ENCODE measurements around the gene HTR1E.

The HTR1E gene

GRCh38 chr6:86943819-86944407 is 6.6 kb downstream of the HTR1E start:
- Histone ChIP-seq H3K4me3 (ENCODE audit: low read length) (no peak overlapping the region), H3K36me3 (ENCODE audit: control insufficient read depth, insufficient read depth, low read length) (no peaks in the 10 kb centered on the region), H3K9me3 (ENCODE audit: control insufficient read depth, low read length) (no peaks in the 10 kb centered on the region), H3K4me1 (ENCODE audit: control insufficient read depth, insufficient read depth, low read length) (no peaks in the 10 kb centered on the region), H3K27me3 (ENCODE audit: control insufficient read depth, insufficient read depth, low read length) (no peaks in the 10 kb centered on the region), H3K9ac (ENCODE audit: low read length) (no peak overlapping the region)

GRCh38 chr6:86949771-86950170 is 12.4 kb downstream of the HTR1E start:
- no peak overlapping the region for H3K4me3 ChIP-seq (ENCODE audit: low read length)
- H3K9ac ChIP-seq (ENCODE audit: low read length), result no peak overlapping the region
- H3K9me3 ChIP-seq (ENCODE audit: control insufficient read depth, low read length), result no peaks in the 10 kb centered on the region
- no peaks in the 10 kb centered on the region for H3K4me1 ChIP-seq (ENCODE audit: control insufficient read depth, insufficient read depth, low read length)
- no peaks in the 10 kb centered on the region for H3K27me3 ChIP-seq (ENCODE audit: control insufficient read depth, insufficient read depth, low read length)
- no peaks in the 10 kb centered on the region for H3K36me3 ChIP-seq (ENCODE audit: control insufficient read depth, insufficient read depth, low read length)

- H3K9ac ChIP-seq (ENCODE audit: low read length), result no peak overlapping the region
- no peak overlapping the region for H3K4me3 ChIP-seq (ENCODE audit: low read length)
- H3K4me1 ChIP-seq (ENCODE audit: control insufficient read depth, insufficient read depth, low read length), result no peaks in the 10 kb centered on the region
- no peaks in the 10 kb centered on the region for H3K36me3 ChIP-seq (ENCODE audit: control insufficient read depth, insufficient read depth, low read length)
- no peaks in the 10 kb centered on the region for H3K27me3 ChIP-seq (ENCODE audit: control insufficient read depth, insufficient read depth, low read length)
- H3K9me3 ChIP-seq (ENCODE audit: control insufficient read depth, low read length), result no peaks in the 10 kb centered on the region
Measured at GRCh38 chr6:86952991-86953390, 15.7 kb downstream of the HTR1E start.

- Histone ChIP-seq H3K4me3 (ENCODE audit: low read length) (no peak overlapping the region), H3K36me3 (ENCODE audit: control insufficient read depth, insufficient read depth, low read length) (no peaks in the 10 kb centered on the region), H3K9me3 (ENCODE audit: control insufficient read depth, low read length) (no peaks in the 10 kb centered on the region), H3K4me1 (ENCODE audit: control insufficient read depth, insufficient read depth, low read length) (no peaks in the 10 kb centered on the region), H3K27me3 (ENCODE audit: control insufficient read depth, insufficient read depth, low read length) (no peaks in the 10 kb centered on the region), H3K9ac (ENCODE audit: low read length) (no peak overlapping the region)
Measured at GRCh38 chr6:86959656-86960055, 22.3 kb downstream of the HTR1E start.

- Histone ChIP-seq H3K36me3 (ENCODE audit: control insufficient read depth, insufficient read depth, low read length) (no peaks in the 10 kb centered on the region), H3K4me3 (ENCODE audit: low read length) (no peak overlapping the region), H3K9ac (ENCODE audit: low read length) (no peak overlapping the region), H3K4me1 (ENCODE audit: control insufficient read depth, insufficient read depth, low read length) (no peaks in the 10 kb centered on the region), H3K27me3 (ENCODE audit: control insufficient read depth, insufficient read depth, low read length) (no peaks in the 10 kb centered on the region), H3K9me3 (ENCODE audit: control insufficient read depth, low read length) (no peaks in the 10 kb centered on the region)
Measured at GRCh38 chr6:86961455-86962200, 24.3 kb downstream of the HTR1E start.

GRCh38 chr6:86963352-86963751 is 26.0 kb downstream of the HTR1E start:
- Histone ChIP-seq H3K4me3 (ENCODE audit: low read length) (no peak overlapping the region), H3K36me3 (ENCODE audit: control insufficient read depth, insufficient read depth, low read length) (no peaks in the 10 kb centered on the region), H3K9me3 (ENCODE audit: control insufficient read depth, low read length) (no peaks in the 10 kb centered on the region), H3K9ac (ENCODE audit: low read length) (no peak overlapping the region), H3K27me3 (ENCODE audit: control insufficient read depth, insufficient read depth, low read length) (no peaks in the 10 kb centered on the region), H3K4me1 (ENCODE audit: control insufficient read depth, insufficient read depth, low read length) (no peaks in the 10 kb centered on the region)

- H3K4me3 ChIP-seq (ENCODE audit: low read length), result no peak overlapping the region
- no peaks in the 10 kb centered on the region for H3K9me3 ChIP-seq (ENCODE audit: control insufficient read depth, low read length)
- no peaks in the 10 kb centered on the region for H3K27me3 ChIP-seq (ENCODE audit: control insufficient read depth, insufficient read depth, low read length)
- H3K36me3 ChIP-seq (ENCODE audit: control insufficient read depth, insufficient read depth, low read length), result no peaks in the 10 kb centered on the region
- peaks cover under 1% of the 10 kb centered on the region for H3K4me1 ChIP-seq (ENCODE audit: control insufficient read depth, insufficient read depth, low read length)
- no peak overlapping the region for H3K9ac ChIP-seq (ENCODE audit: low read length)
Measured at GRCh38 chr6:86964029-86964579, 26.8 kb downstream of the HTR1E start.

GRCh38 chr6:86966271-86966670 is 28.9 kb downstream of the HTR1E start:
- peaks cover 10% of the 10 kb centered on the region for H3K4me1 ChIP-seq (ENCODE audit: control insufficient read depth, insufficient read depth, low read length)
- no peak overlapping the region for H3K9ac ChIP-seq (ENCODE audit: low read length)
- H3K27me3 ChIP-seq (ENCODE audit: control insufficient read depth, insufficient read depth, low read length), result no peaks in the 10 kb centered on the region
- H3K9me3 ChIP-seq (ENCODE audit: control insufficient read depth, low read length), result no peaks in the 10 kb centered on the region
- H3K4me3 ChIP-seq (ENCODE audit: low read length), result no peak overlapping the region
- no peaks in the 10 kb centered on the region for H3K36me3 ChIP-seq (ENCODE audit: control insufficient read depth, insufficient read depth, low read length)

GRCh38 chr6:86969573-86969972 is 32.2 kb downstream of the HTR1E start:
- H3K9ac ChIP-seq (ENCODE audit: low read length), result no peak overlapping the region
- H3K27me3 ChIP-seq (ENCODE audit: control insufficient read depth, insufficient read depth, low read length), result no peaks in the 10 kb centered on the region
- H3K36me3 ChIP-seq (ENCODE audit: control insufficient read depth, insufficient read depth, low read length), result no peaks in the 10 kb centered on the region
- no peak overlapping the region for H3K4me3 ChIP-seq (ENCODE audit: low read length)
- H3K4me1 ChIP-seq (ENCODE audit: control insufficient read depth, insufficient read depth, low read length), result peaks cover 10% of the 10 kb centered on the region
- no peaks in the 10 kb centered on the region for H3K9me3 ChIP-seq (ENCODE audit: control insufficient read depth, low read length)

GRCh38 chr6:86973088-86973487 is 35.8 kb downstream of the HTR1E start:
- Histone ChIP-seq H3K27me3 (ENCODE audit: control insufficient read depth, insufficient read depth, low read length) (no peaks in the 10 kb centered on the region), H3K9me3 (ENCODE audit: control insufficient read depth, low read length) (no peaks in the 10 kb centered on the region), H3K9ac (ENCODE audit: low read length) (no peak overlapping the region), H3K4me3 (ENCODE audit: low read length) (no peak overlapping the region), H3K4me1 (ENCODE audit: control insufficient read depth, insufficient read depth, low read length) (peaks cover 10% of the 10 kb centered on the region), H3K36me3 (ENCODE audit: control insufficient read depth, insufficient read depth, low read length) (no peaks in the 10 kb centered on the region)

GRCh38 chr6:86978251-86978650 is 40.9 kb downstream of the HTR1E start:
- no peak overlapping the region for H3K9ac ChIP-seq (ENCODE audit: low read length)
- H3K27me3 ChIP-seq (ENCODE audit: control insufficient read depth, insufficient read depth, low read length), result no peaks in the 10 kb centered on the region
- H3K9me3 ChIP-seq (ENCODE audit: control insufficient read depth, low read length), result no peaks in the 10 kb centered on the region
- no peaks in the 10 kb centered on the region for H3K4me1 ChIP-seq (ENCODE audit: control insufficient read depth, insufficient read depth, low read length)
- no peaks in the 10 kb centered on the region for H3K36me3 ChIP-seq (ENCODE audit: control insufficient read depth, insufficient read depth, low read length)
- no peak overlapping the region for H3K4me3 ChIP-seq (ENCODE audit: low read length)

- H3K9me3 ChIP-seq (ENCODE audit: control insufficient read depth, low read length), result no peaks in the 10 kb centered on the region
- H3K36me3 ChIP-seq (ENCODE audit: control insufficient read depth, insufficient read depth, low read length), result no peaks in the 10 kb centered on the region
- no peak overlapping the region for H3K9ac ChIP-seq (ENCODE audit: low read length)
- no peaks in the 10 kb centered on the region for H3K27me3 ChIP-seq (ENCODE audit: control insufficient read depth, insufficient read depth, low read length)
- no peaks in the 10 kb centered on the region for H3K4me1 ChIP-seq (ENCODE audit: control insufficient read depth, insufficient read depth, low read length)
- no peak overlapping the region for H3K4me3 ChIP-seq (ENCODE audit: low read length)
Measured at GRCh38 chr6:87001494-87001893, 64.2 kb downstream of the HTR1E start.

Measured in mucosa of stomach (tissue), 1 donor.